GM19372 (cell line): Measurements from ENCODE around the gene ULK4.
"Not testable (repeated sequence)": the region's sequence is repeated elsewhere in the genome, so short reads cannot be mapped to it uniquely, and the experiment has no call there.

Source experiments
- ATAC-seq: cut with Tn5 transposase; IDR thresholded peaks from one replicate; pipeline ENCODE4 v1.9.1; 2021; ENCODE audit warnings: mild to moderate bottlenecking, low read depth, moderate library complexity; ENCODE audit not compliant: unreplicated experiment

Gene ULK4

DNA sequence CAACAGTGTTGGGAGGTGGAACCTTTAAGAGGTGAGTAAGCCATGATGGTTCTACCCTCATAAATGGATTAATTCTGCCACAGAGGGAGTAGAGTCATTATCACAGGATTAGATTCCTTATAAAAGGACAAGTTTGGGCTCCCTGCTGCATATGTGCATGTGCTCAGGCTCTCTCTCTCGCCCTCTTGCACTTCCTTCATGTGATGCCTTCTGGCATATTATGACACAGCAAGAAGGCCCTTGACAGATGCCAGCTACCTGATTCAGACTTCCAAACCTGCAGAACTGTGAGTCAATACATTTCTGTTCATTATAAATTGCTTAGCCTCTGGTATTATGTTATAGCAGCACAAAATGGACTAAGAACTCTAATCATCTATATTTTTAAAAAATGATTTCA is 557.3 kb downstream of the ULK4 start:
- no peak for ATAC-seq

DNA sequence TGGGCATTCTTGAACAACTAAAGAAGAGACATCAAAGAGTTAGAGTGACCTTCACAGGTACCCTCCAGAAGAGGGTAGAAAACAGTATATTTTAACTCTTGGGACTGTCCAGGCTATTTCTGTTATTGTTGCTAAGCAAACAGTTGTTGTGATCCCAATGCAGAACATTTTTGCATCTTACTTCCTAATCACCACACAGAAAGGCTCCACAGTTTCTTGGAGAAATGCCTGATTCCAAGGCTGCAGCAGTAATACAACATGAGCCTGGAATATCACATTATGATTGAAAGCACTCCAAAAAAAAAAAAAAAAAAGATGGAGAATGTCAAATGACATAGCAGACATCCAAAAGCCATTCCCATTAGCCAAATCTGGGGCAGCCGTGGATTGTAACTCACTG is 567.0 kb downstream of the ULK4 start:
- ATAC-seq = no peak

DNA sequence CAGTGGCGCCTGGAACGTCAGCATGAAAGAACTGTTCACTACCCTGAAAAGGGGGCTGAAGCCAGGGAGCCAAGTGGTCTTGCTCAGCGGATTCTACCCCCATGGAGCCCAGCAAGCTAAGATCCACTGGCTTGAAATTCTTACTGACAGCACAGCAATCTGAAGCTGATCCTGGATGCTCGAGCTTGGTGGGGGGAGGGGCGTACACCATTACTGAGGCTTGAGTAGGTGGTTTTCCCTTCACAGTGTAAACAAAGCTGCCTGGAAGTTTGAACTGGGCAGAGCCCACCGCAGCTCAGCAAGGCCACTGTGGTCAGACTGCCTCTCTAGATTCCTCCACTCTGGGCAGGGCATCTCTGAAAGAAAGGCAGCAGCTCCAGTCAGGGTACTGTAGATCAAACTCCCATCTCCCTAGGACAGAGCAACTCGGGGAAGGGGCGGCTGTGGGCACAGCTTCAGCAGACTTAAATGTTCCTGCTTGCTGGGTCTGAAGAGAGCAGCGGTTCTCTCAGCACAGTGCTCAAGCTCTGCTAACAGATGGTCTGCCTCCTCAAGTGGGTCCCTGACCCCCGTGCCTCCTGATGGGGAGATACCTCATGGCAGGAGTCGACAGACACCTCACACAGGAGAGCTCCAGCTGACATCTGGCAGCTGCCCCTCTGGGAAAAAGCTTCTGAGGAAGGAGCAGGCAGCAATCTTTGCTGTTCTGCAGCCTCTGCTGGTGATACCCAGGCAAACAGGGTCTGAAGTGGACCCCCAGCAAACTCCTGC is 591.0 kb downstream of the ULK4 start:
- ATAC-seq = not testable (repeated sequence)

DNA sequence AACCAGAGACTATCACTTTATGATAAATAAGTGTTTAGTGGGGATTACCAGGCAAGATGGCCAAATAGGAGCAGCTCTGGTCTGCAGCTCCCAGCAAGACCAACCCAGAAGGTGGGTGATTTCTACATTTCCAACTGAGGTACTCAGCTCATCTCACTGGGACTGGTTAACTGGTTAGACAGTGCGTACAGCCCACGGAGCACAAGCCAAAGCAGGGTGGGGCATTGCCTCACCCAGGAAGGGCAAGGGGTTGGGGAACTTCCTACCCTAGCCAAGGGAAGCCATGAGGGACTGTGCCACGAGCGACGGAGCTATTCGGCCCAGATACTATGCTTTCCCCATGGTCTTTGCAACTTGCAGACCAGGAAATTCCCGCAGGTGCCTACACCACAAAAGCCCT is 591.6 kb downstream of the ULK4 start:
- ATAC-seq = no peak

DNA sequence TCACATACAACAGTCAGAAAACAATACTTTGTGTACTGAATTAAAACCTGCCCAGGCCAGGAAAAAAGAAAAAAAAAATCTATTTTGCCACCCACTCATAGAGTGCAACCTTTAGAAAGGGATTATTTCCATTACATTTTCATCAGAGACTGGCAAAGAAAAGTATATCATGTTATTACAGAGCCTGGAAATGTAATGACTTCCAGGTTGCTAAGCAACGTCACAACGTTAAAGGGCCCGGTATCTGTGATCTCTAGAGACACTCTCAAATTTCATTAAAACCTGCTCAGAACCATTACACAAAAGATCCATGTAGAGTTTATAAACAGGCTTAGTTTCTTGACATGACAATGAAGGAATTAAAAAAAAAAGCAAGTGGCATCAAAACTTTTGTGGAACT is 592.1 kb downstream of the ULK4 start:
- ATAC-seq = no peak

DNA sequence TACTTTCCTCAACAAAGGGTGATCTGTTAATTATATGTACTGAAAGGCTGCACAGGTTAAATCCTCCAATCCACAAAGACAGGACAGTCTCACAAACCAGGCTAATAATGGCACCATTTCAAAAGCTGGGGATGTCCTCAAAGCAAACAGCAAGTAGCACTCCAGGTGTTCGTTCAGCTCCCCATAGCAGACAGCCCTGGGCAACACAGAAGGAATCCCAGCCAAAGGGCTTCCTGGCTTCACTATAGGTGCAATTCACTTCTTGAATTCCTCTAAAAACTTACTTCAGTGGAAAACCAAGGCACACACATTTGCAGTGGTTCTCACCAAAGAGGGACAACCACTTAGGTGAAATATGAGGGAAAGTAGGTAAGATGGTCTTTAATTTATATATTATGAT is 595.9 kb downstream of the ULK4 start:
- ATAC-seq = no peak

DNA sequence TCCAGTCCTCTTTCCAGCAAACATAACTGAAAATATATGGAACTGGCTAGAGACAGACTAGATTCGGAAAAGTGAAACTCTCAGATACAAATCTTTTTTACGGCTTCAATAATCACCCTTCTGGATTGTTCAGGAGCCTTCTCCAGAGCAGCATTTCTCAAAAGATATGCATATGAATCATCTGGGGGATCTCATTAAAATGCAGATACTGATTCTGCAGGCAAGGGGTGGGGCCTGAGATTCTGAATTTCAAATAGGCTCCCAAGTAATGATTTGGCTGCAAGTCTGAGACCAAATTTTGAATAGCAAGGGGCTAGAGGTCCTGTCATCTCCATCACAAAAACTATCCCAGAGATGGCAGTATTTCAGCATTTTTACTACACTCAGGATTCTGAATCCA is 597.2 kb downstream of the ULK4 start:
- ATAC-seq = no peak

DNA sequence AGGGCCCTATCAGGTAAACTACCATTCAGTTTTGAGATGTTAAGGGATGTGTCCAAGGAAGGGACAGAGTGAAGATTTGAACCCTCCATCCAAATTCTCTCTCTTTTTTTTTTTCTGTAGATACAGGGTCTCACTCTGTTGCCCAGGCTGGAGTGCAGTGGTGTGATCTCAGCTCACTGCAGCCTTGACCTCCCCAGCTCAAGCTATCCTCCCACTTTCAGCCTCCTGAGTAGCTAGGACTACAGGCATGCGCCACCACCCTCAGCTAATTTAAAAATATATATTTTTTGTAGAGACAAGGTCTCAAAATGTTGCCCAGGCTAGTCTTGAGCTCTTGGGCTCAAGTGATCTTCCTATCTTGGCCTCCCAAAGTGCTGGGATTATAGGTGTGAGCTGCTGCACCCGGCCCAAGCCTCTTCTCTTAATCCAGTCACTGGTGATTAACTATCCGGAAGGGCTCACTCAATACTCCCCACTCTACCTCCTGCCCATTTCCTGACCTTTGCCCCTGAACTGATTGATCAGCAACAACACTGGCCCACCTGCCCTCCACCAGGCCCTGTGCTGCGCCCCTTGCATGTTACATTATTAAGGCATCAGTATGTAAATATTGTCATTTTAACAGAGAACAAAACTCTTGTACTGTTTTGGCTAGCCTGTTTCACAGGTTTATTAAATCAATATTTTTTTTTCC is 597.9 kb downstream of the ULK4 start:
- no peak for ATAC-seq

DNA sequence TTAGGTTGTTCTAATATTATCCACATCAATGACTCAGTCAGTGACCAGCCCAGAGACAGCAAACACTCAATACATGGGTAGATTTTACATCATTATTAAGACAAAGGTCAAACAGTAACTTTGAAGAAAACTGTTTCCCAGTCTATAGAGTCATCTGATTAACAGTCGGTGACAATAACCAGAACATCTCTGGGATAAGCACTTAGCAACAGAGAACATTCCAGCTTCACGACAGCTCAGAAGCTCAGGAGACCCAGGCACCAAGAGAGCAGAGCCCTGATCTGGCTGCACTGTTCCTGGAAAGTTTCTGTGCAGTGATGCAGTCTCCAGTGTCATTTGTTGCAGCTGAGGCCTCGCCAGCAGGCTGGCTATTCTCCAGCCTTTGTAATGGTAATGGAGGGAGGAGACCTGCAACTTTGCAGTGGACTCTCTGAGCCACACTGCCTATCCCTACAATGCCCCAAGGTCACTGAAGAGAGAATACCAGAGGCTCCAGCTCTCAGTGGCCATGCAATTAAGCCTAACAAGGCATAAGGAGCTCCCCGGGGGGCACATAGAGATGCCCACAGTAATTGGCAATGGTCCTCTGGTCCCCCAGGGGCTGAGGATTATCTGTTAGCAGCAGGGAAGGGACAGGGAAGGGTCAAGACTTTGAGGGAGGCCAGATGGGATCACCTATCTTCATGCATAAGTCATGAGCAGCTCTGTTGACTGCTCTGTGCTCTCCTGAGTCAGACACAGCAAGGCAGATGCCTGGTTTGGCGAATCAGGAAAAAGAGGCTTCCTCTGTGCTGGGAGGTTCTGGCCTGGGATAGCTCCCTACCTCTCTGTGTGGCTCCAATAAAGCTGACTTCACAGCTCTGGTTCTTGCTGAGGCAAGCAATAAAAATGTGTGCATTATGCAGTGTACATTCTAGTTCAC is 599.0 kb downstream of the ULK4 start:
- ATAC-seq = no peak

DNA sequence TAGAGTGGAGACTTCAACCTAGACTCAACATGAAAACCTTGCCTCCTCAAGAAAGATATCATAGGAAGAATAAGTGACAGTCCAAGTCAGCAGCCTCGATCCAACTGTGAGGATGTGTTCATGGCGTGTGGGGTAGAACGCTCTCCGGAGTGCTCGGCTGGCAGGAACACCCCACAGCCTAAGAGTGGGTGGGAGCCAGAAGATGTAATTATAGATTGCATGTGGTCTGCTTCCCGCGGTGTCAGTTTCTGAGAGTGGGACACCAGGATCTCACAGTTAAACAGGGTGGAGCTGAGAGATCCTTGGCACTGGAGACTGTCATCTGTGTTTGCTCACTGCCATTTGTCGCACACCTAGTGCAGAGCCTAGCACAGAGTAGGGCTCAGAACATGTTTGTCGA is 604.6 kb downstream of the ULK4 start:
- no peak for ATAC-seq

DNA sequence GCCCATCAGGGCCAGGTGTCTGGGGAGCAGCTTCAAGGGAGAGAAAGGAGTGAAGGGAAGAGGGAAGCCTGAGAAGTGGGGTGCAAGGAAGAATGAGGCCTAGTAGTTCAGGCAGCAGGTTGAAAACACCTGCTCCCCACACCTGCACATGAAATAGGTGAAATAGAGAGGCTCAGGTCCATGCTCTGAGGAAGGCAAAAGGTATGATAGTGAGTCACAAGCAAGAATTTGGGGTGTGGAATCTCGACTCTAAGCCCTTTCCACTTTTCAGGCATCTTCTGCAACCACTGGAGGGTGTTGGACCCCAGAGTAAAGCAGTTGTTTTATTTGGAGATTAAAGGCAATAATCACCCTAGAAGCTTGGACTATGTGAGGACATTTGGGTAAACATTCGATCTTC is 605.1 kb downstream of the ULK4 start:
- ATAC-seq = no peak

DNA sequence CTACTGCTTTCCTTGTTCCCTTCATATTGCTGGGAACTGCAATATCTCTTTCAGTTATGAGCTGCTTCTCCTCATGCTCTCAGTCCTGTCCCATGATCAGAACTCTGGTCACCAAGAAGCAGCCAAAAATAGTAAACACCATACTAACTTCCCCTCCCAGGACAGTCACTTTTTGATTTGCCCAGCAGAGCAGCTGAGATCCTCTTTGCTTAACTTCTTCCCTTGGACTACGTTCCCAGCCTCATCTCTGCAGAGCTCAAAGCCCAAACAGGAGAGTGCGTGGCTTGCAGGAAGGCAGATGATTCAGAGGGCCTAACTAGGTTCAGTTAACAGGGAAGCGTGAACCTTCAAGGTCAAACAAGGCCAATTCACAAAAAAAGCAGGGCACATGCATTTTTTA is 609.4 kb downstream of the ULK4 start:
- ATAC-seq = no peak

DNA sequence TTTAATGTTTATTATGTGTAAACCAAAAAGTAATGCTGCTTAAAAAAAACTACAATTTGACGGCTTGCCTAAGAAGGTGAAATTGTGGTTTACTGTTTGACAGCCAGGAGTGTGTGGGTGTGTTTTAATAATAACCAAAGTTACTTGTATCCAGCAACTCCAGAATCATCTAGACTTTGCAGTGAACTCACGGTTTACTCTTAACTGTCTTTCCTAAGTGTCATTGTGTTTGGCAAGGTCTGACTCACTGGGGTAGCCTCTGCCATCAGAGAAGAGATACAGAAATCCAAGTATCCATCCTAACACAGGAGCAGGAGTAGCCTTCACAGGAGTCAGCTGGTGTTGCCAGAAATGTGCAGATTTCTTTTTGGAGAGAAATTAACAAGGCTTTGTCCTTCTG is 611.5 kb downstream of the ULK4 start:
- ATAC-seq = no peak

DNA sequence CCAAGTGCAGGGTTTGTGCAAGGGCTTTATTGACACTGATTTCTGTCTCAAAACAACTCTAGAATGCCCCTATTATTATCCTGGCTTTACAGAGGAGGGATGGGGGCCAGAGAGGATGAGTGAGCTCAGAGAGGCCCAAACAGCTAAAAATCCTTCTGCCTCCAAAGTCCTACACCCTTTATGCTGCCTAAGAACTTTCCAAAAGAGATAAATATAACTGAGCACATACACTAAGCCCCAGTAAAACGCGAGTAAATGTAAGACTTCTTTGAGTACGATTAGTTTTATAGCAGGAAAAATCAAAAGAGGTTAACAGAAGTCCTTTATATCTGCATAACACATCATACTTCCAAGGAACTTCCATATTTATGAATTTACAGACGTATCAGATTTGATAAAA is 613.5 kb downstream of the ULK4 start:
- ATAC-seq = no peak

DNA sequence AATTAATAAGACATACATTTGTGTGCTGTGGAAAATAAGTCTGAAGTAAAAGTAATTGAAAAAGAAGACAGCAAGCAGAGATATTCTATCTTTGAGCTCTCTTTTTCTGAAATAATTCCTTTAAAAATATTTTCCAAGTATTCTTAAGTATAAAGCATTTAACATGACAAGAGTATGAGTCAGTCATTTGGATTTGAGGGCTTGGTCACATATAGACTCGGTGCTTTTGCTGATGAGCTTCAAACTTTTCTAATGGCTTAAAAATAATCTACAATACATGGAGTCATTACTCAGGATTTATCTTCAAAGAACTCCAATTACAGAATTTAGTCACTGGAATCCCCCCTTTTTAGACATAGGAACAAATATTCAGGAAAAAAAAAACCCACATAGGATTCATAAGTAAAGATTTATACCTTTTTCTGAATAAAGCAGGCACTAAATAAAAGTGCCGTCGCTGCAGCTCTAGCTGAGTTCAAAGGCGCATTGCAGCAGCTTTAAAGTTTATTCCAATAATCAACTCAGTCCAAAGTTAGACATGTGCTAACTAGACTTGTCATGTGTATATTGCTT is 615.1 kb downstream of the ULK4 start:
- no peak for ATAC-seq

DNA sequence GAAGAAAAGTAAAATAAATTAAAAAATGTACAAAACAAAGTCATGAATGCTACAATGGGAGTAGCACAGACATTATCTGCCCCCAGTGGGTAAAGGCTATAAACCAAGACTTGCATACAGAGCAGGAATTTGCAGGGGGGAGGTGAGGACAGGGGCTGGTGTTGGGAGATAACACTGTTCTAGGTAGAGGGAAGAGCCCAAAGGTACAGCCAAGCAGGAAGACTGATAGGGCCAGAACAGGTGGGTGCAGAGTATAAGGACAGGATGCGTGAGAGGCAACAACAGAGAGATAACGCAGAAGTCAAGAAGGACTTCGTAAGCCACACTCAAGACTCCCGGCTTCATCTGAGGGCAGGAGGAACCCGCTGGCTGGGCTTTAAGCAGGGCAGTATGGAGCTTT is 616.1 kb downstream of the ULK4 start:
- no peak for ATAC-seq

DNA sequence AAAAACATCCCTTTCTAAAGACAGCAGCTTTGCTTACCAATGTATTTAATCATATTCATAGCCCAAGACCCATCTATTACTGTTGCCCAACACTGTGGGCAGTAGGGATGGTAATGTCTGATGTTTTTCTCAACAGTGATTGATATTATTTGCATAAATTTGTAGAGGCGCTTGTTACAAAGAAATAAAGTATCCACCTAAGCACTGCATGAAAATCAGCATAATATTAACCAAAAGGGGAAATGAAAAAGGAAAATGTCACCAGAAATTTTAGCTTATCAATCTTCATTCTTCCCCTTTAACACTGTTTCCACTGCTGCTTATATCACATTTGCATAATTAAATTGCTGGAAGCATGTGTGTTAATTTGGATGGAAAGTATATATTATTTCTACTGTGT is 622.1 kb downstream of the ULK4 start:
- ATAC-seq = no peak

DNA sequence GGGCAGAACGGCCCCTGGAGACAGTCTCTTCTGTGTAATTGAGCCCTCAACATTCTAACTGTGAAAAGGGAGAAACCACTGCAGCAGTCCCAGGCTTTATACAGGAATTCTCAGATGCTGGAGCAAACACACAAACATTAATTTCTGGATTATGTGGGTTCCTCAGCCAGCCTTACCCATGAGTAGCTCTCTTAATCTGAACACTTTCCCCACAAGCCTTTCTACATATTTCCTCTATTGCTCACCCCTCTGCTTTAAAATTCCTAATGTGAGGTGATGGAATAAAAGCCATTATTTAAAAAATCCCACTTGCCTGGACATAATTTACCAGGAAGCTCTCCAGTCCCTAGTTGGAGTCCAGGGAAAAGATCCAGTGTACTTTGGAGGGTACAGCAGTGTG is 623.6 kb downstream of the ULK4 start:
- ATAC-seq = no peak

DNA sequence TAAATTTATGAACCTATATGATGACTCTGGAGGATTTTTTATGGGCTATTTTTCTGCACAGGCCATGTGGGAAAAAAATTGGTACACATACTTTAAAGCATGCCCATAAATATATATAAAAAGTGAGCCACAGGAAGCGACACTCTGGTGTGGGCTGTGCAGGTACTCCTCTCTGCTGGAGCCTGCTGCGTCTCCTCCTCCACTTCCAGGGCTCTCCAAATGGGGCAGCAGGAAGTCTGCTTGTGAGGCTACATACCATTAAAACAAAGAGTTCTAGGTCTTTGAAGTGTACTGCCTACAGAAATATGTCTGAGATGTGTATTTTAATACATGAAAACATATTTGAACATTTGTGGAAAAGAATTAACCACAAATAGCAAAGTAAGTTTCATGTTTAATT is 627.5 kb downstream of the ULK4 start:
- no peak for ATAC-seq

DNA sequence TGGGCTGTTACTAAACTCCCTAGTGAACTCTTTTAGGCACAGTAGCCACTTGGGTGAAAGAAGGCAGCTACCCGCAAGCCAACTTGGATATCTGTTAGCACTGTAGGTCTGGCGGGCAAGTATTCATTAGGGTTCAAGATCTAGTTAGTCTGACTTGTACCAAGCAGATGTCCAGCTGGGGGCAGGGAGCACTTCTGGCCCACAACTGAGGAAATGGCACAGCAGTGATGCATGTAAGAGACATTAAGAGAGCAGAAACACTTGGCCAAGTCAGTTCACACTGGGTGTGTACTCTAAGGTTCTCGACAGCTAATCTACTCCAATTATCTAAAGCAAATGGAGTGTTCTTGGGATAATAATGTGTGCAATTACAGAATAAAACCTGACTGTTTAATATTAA is 630.9 kb downstream of the ULK4 start:
- ATAC-seq = no peak

DNA sequence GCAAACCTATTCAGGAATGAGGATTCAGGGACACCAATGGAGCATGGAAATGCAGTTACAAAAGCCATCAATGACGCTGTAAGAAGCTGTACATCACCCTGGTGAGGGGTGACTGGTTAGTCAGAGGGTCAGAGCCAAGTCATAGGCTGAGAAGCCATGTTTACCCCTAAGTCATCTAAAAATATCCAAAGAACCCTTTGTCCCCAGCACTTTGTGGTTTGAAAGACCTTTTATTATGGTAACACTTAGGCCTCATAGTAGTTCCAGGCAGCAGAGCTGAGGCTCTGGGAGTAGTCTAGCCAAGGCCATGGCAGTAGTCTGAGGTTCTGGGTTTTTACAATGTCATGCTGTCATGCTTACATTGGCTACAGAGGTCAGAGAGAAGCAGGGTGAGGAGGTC is 631.4 kb downstream of the ULK4 start:
- ATAC-seq = no peak
